Pancreas (tissue), 10 donors: ENCODE data around the gene ZSCAN31. TPM values are rescaled to one million over a fixed set of nuclear protein-coding genes. Genes with fewer than 3 reads are reported as not detected.
"Not testable (repeated sequence)": the region's sequence is repeated elsewhere in the genome, so short reads cannot be mapped to it uniquely, and the experiment has no call there.

Source experiments
- ATAC-seq, 4 donors: fragments of 200-7000 bp; cut with Tn5 transposase; one replicate each; pipeline versions ENCODE4 v1.8.0 to v1.9.1; 2020; ENCODE audit warnings: mild to moderate bottlenecking in 4 of 4, moderate library complexity in 4 of 4
- DNase-seq, 6 donors: peaks; one replicate each; pipeline ENCODE4 v3.0.0-alpha.2; 2020
- FAIRE-seq: peaks from 2 replicates; lab custom pipeline; 2012; peaks lifted over from hg19 to GRCh38; lab: Jason Lieb, UNC
- H3K27ac ChIP-seq, 4 donors: fragments of 200-600 bp; sonication (generic); 1 replicate in 3 of 4; 2 replicates in 1 of 4; pipeline versions ENCODE4 v1.5.0 to v1.8.0; 2020
- H3K27me3 ChIP-seq, 4 donors: fragments of 200-600 bp; one replicate each; pipeline ENCODE4 v1.8.0; 2021
- H3K36me3 ChIP-seq, 3 donors: fragments of 200-600 bp; sonication (generic) in 1 of 3; one replicate each; pipeline versions ENCODE4 v1.5.0 to v1.8.0; 2020 to 2021
- H3K4me1 ChIP-seq, 3 donors: fragments of 200-600 bp; one replicate each; pipeline ENCODE4 v1.8.0; 2021
- H3K4me3 ChIP-seq, 4 donors: fragments of 200-600 bp; sonication (generic) in 2 of 4; one replicate each; pipeline versions ENCODE4 v1.5.0 to v1.8.0; 2020 to 2021
- H3K9me3 ChIP-seq, 4 donors: fragments of 200-600 bp; one replicate each; pipeline ENCODE4 v1.8.0; 2021
- WGBS, 2 donors: extraction: QIAGEN DNeasy Blood & Tissue Kit; methylation state at CpG; one replicate each; pipeline ENCODE4 v1.1.7; 2013; 5-methylcytosine and 5-hydroxymethylcytosine counted together
- intact Hi-C, 3 donors: fragments of 100-400 bp; cut with DNase I; formaldehyde crosslinking; loops; one replicate each; pipeline versions ENCODE4 v1.11.1 to v1.14.2; 2022
- polyA plus RNA-seq, 2 donors: library from polyadenylated mRNA; stranded (reverse); fragments of 200-250 nt; gene quantifications; one replicate each; pipeline ENCODE4 v1.2.3, GENCODE V29; 2013
- total RNA-seq, 6 donors: library from RNA; stranded (reverse); fragmentation: NEBNext Ultra II Directional in 4 of 6; extraction: Animal tissue kit (Norgen Biotek cat#: 25700) in 4 of 6; gene quantifications; one replicate each; pipeline versions ENCODE4 v1.2.1 to v1.2.4, GENCODE V29; 2021 to 2023
- TF ChIP-seq, protein P1 (sequence below), 4 donors: fragments of 200-600 bp; sonication (generic) in 3 of 4; IDR thresholded peaks; one replicate each; pipeline versions ENCODE4 v1.5.0 to v1.8.0; 2021; ENCODE audit warnings: antibody characterized with exemption in 4 of 4
- donor health status: healthy with polysubstance abuse.
- donor health status: DM: no; HTN: no; CAD: no; lungs with moderate emphysema.
- donor health status: DM: no; HTN: no; CAD: no.
- donor health status: control.
- donor health status: control.
- donor health status: Bipolar disorder and iron deficiency.
- donor health status: DM: yes; HTN: yes; CAD: no.
- donor health status: DM: no; HTN: no; CAD: no.
- donor health status: DM: no; HTN: no; CAD: no.
- donor health status: DM: yes; HTN: yes; CAD: no.

Gene ZSCAN31
- total and polyA plus RNA-seq, 8 donors, result 4.4 to 13.2 (median 7.4) TPM

DNA sequence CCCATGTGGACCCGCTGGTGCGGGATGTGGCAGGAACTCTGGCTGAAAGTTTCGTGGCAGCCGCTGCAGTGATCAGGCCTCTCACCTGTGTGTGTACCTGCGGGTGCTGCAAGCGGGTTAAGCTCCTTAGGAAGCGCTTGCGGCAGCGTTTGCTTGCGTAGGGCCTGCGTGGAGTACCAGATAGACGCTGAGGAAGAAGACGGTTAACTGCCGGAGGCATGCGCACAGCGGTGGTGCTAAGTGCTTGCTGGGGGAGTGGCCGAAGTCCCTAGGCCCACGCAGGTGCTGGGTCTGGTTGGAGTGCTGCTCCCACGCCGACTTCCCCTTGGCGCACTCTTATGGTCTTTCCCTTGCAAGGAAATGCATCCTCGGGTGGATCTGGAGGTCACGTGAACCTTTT, 23.0 kb downstream of the ZSCAN31 start:
- no peak for FAIRE-seq
- TF ChIP-seq, protein P1, sequence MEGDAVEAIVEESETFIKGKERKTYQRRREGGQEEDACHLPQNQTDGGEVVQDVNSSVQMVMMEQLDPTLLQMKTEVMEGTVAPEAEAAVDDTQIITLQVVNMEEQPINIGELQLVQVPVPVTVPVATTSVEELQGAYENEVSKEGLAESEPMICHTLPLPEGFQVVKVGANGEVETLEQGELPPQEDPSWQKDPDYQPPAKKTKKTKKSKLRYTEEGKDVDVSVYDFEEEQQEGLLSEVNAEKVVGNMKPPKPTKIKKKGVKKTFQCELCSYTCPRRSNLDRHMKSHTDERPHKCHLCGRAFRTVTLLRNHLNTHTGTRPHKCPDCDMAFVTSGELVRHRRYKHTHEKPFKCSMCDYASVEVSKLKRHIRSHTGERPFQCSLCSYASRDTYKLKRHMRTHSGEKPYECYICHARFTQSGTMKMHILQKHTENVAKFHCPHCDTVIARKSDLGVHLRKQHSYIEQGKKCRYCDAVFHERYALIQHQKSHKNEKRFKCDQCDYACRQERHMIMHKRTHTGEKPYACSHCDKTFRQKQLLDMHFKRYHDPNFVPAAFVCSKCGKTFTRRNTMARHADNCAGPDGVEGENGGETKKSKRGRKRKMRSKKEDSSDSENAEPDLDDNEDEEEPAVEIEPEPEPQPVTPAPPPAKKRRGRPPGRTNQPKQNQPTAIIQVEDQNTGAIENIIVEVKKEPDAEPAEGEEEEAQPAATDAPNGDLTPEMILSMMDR (IDR thresholded peaks at IDR 0.05), result no peak
- no peak for ATAC-seq
- Histone ChIP-seq H3K27ac (no peak overlapping the region), H3K27me3 (no peaks in the 10 kb centered on the region), H3K9me3 (no peaks in the 10 kb centered on the region), H3K4me1 (no peaks in the 10 kb centered on the region), H3K36me3 (no peaks in the 10 kb centered on the region), H3K4me3 (no peak overlapping the region)
- no peak for DNase-seq
- intact Hi-C loops, result no loop called here
- WGBS, 2 donors, result 87 to 90% methylated on average over 23 of the region's 23 CpGs

DNA sequence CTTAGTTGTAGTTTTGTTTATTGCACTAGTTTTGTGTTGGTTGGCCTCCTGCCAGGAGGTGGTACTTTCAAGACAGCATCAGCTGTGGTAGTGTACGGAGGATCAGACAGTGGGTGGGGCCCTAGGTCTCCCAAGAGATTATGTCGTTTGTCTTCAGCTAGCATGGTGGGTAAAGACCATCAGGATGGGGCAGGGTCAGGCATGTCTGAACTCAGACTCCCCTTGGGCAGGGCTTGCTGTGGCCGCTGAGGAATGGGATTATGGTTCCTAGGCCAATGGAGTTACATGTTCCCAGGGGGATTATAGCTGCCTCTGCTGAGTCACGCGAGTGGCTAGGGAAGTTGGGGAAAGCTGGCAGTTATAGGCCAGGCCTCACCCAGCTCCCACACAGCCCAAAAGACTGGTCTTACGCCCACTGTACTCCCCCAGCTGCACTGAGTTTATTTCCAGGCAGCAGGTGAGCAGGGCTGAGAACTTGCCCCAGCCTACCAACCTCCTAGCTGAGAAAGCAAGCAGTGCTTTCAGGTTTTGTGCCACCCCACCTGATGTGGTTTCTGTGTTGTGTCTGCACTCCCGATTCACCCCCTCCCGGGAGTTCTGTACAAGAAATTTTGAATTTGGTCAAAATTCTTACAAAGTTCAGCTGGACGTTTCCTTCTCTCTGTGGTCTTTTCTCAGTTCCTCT, 24.7 kb downstream of the ZSCAN31 start:
- H3K4me1 ChIP-seq, result no peaks in the 10 kb centered on the region
- no peak for ATAC-seq
- TF ChIP-seq, protein P1 (IDR thresholded peaks at IDR 0.05), result no peak
- H3K27ac ChIP-seq, result no peak overlapping the region
- WGBS, 2 donors, result 83 to 87% methylated on average over 9 of the region's 9 CpGs
- no peak for DNase-seq
- no peaks in the 10 kb centered on the region for H3K36me3 ChIP-seq
- FAIRE-seq, result no peak
- no peaks in the 10 kb centered on the region for H3K27me3 ChIP-seq
- H3K4me3 ChIP-seq, result no peak overlapping the region
- no peaks in the 10 kb centered on the region for H3K9me3 ChIP-seq
- intact Hi-C loops, result no loop called here

DNA sequence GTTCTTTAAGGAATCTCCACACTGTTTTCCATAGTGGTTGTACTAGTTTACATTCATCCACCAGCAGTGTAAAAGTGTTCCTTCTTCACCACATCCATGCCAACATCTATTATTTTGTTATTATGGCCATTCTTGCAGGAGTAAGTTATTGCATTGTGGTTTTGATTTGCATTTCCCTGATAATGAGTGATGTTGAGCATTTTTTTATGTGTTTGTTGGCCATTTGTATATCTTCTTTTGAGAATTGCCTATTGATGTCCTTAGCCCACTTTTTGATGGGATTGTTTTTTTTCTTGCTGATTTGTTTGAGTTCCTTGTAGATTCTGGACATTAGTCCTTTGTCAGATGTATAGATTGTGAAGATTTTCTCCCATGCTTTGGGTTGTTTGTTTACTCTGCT, 29.6 kb downstream of the ZSCAN31 start:
- ATAC-seq, result not testable (repeated sequence)

DNA sequence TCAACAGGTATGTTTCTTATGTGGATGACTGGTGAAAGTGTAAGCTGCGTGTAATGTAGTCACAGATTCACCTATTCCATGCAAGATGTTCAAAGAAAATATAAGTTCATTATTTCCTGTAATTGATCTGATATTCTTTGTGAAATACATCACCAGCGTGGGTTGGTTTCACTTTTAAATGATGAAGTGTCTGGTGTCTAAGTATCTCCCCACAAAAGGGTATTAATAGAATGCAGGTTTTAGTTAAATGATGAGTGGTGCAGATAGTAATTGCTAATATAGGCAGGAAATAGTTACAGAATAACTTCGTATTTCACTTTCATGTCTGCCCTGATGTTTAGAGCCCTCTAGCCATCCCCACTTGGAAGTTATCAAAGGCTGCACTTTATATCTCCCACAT, 32.4 kb downstream of the ZSCAN31 start:
- Histone ChIP-seq H3K4me3 (no peak overlapping the region), H3K27ac (no peak overlapping the region), H3K9me3 (no peaks in the 10 kb centered on the region), H3K27me3 (no peaks in the 10 kb centered on the region), H3K36me3 (no peaks in the 10 kb centered on the region), H3K4me1 (no peaks in the 10 kb centered on the region)
- ATAC-seq, result no peak
- intact Hi-C loops, result no loop called here
- no peak for DNase-seq
- no peak for FAIRE-seq
- TF ChIP-seq, protein P1 (IDR thresholded peaks at IDR 0.05), result no peak
- 87 to 92% methylated on average over 3 of the region's 3 CpGs for WGBS, 2 donors

More for the DNA sequence above, 29.6 kb downstream of the ZSCAN31 start:
- H3K27me3 ChIP-seq, H3K4me1 ChIP-seq, H3K9me3 ChIP-seq, H3K4me3 ChIP-seq, intact Hi-C loops, H3K27ac ChIP-seq, FAIRE-seq, DNase-seq, H3K36me3 ChIP-seq: not testable (repeated sequence)

DNA sequence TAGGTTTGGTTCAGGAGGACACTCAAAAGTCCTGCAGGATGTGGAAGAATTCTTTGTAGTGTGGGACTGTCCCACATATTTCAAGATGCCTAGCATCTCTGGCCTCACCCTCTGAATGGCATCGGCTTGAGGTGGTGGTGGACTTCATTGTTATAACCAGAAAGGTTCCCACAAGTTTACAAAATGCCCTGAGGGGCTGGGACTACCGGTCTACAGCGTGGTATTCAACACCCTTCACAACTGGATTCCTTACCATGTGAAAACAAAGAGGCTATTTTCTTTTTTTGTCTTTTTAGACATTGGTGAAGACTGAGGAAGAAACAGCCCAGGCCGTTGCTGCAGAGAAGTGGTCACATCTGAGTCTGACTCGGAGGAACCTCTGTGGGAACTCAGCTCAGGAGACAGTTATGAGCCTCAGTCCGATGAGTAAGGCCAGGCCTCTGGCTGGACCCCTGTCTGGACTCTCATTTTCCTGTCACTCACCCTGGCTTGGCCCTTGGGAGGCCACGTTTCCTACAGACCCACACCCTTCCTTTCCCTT, 39.4 kb downstream of the ZSCAN31 start:
- WGBS, 2 donors, result 89 to 90% methylated on average over 7 of the region's 7 CpGs
- ATAC-seq (no peak), FAIRE-seq (no peak)

More for the DNA sequence above, 39.4 kb downstream of the ZSCAN31 start:
- no peak for DNase-seq
- intact Hi-C loops, result no loop called here
- no peaks in the 10 kb centered on the region for H3K9me3 ChIP-seq
- H3K27ac ChIP-seq, result no peak overlapping the region
- no peaks in the 10 kb centered on the region for H3K36me3 ChIP-seq
- TF ChIP-seq, protein P1 (IDR thresholded peaks at IDR 0.05), result no peak
- no peaks in the 10 kb centered on the region for H3K4me1 ChIP-seq
- H3K4me3 ChIP-seq, result no peak overlapping the region
- H3K27me3 ChIP-seq, result no peaks in the 10 kb centered on the region
